WTC11 (cell line): ENCODE results near the gene TM9SF3. TPM values are rescaled to one million over a fixed set of nuclear protein-coding genes. Genes with fewer than 3 reads are reported as not detected.

Source experiments
- ATAC-seq: fragments of 200-7000 bp; cut with Tn5 transposase; 2 replicates; pipeline ENCODE4 v1.10.0; 2021; ENCODE audit warnings: mild to moderate bottlenecking, moderate library complexity
- CTCF ChIA-PET: fragments of 300-600 bp; sonication (Branson Sonifier 250); formaldehyde crosslinking; loops from one replicate; lab custom pipeline; 2021; ENCODE audit warnings: antibody characterized with exemption; lab: Charles Lee
- POLR2A ChIA-PET: fragments of 350-600 bp; sonication (Branson Sonifier 250); formaldehyde crosslinking; loops from one replicate; lab custom pipeline; 2021; ENCODE audit warnings: antibody characterized with exemption; lab: Charles Lee
- DNase-seq: peaks from one replicate; pipeline ENCODE4 v3.0.0; 2021; ENCODE audit warnings: low spot score
- H3K27ac Mint-ChIP-seq: 2 replicates; pipeline ENCODE4 v1.8.0; 2021; ENCODE audit warnings: mixed read lengths
- H3K27me3 Mint-ChIP-seq: 2 replicates; pipeline ENCODE4 v1.8.0; 2021; ENCODE audit warnings: low read depth, mild to moderate bottlenecking, moderate library complexity, mixed read lengths
- H3K36me3 Mint-ChIP-seq: 2 replicates; pipeline ENCODE4 v1.8.0; 2021; ENCODE audit warnings: mixed read lengths
- H3K4me1 Mint-ChIP-seq: 2 replicates; pipeline ENCODE4 v1.8.0; 2022; ENCODE audit warnings: mixed read lengths
- H3K4me3 Mint-ChIP-seq: 2 replicates; pipeline ENCODE4 v1.8.0; 2021; ENCODE audit warnings: mild to moderate bottlenecking, moderate library complexity, mixed read lengths
- H3K9me3 Mint-ChIP-seq: 2 replicates; pipeline ENCODE4 v1.8.0; 2021; ENCODE audit warnings: mixed read lengths
- AFF4 ChIP-seq: sonication (generic); formaldehyde crosslinking; IDR thresholded peaks from 2 replicates; pipeline ENCODE4 v1.8.1; 2023; ENCODE audit warnings: mild to moderate bottlenecking, missing genetic modification reagents, borderline replicate concordance
- ARID4B ChIP-seq: sonication (generic); formaldehyde crosslinking; IDR thresholded peaks from 2 replicates; pipeline ENCODE4 v1.8.0; 2023; ENCODE audit warnings: missing genetic modification reagents, mild to moderate bottlenecking, borderline replicate concordance
- EMX1 ChIP-seq: fragments of 250-450 bp; sonication (Bioruptor Pico); IDR thresholded peaks from 2 replicates; pipeline ENCODE4 v1.8.0; 2021; ENCODE audit warnings: mild to moderate bottlenecking
- ERG ChIP-seq: fragments of 250-450 bp; sonication (Bioruptor Pico); IDR thresholded peaks from 2 replicates; pipeline ENCODE4 v1.8.0; 2021; ENCODE audit warnings: mild to moderate bottlenecking
- ESRRA ChIP-seq: sonication (generic); formaldehyde crosslinking; IDR thresholded peaks from 2 replicates; pipeline ENCODE4 v1.8.1; 2022; ENCODE audit warnings: mild to moderate bottlenecking, missing genetic modification reagents, borderline replicate concordance
- FOXP4 ChIP-seq: sonication (generic); formaldehyde crosslinking; IDR thresholded peaks from 2 replicates; pipeline ENCODE4 v1.8.0; 2022; ENCODE audit warnings: mild to moderate bottlenecking, missing genetic modification reagents
- KAT7 ChIP-seq: sonication (generic); formaldehyde crosslinking; IDR thresholded peaks from 2 replicates; pipeline ENCODE4 v1.8.1; 2023; ENCODE audit warnings: missing genetic modification reagents, mild to moderate bottlenecking, borderline replicate concordance
- NR1H2 ChIP-seq: sonication (generic); formaldehyde crosslinking; IDR thresholded peaks from 2 replicates; pipeline ENCODE4 v1.9.0; 2021; ENCODE audit warnings: mild to moderate bottlenecking, moderate library complexity, missing genetic modification reagents
- NR2C2 ChIP-seq: sonication (generic); formaldehyde crosslinking; IDR thresholded peaks from 2 replicates; pipeline ENCODE4 v1.8.0; 2022; ENCODE audit warnings: mild to moderate bottlenecking, missing genetic modification reagents
- PRRX2 ChIP-seq: fragments of 250-450 bp; sonication (Bioruptor Pico); IDR thresholded peaks from 2 replicates; pipeline ENCODE4 v1.8.0; 2021; ENCODE audit warnings: mild to moderate bottlenecking
- RORB ChIP-seq: fragments of 250-450 bp; sonication (Bioruptor Pico); IDR thresholded peaks from 2 replicates; pipeline ENCODE4 v1.9.0; 2021; ENCODE audit warnings: mild to moderate bottlenecking
- SMAD4 ChIP-seq: sonication (generic); formaldehyde crosslinking; IDR thresholded peaks from 2 replicates; pipeline ENCODE4 v1.8.0; 2022; ENCODE audit warnings: mild to moderate bottlenecking, missing genetic modification reagents
- STAT6 ChIP-seq: sonication (generic); formaldehyde crosslinking; conservative IDR thresholded peaks from 2 replicates; pipeline ENCODE4 v1.8.1; 2023; ENCODE audit warnings: mild to moderate bottlenecking, low read depth, missing genetic modification reagents, moderate library complexity
- TP53 ChIP-seq: sonication (generic); formaldehyde crosslinking; IDR thresholded peaks from 2 replicates; pipeline ENCODE4 v1.8.1; 2023; ENCODE audit warnings: mild to moderate bottlenecking, missing genetic modification reagents
- USF1 ChIP-seq: sonication (generic); formaldehyde crosslinking; IDR thresholded peaks from 2 replicates; pipeline ENCODE4 v1.8.0; 2022; ENCODE audit warnings: mild to moderate bottlenecking, missing genetic modification reagents
- ZBTB21 ChIP-seq: sonication (generic); formaldehyde crosslinking; IDR thresholded peaks from 2 replicates; pipeline ENCODE4 v1.8.1; 2023; ENCODE audit warnings: mild to moderate bottlenecking, missing genetic modification reagents, borderline replicate concordance
- ZMAT4 ChIP-seq: fragments of 250-450 bp; sonication (Bioruptor Pico); IDR thresholded peaks from 2 replicates; pipeline ENCODE4 v1.9.0; 2021; ENCODE audit warnings: mild to moderate bottlenecking
- total RNA-seq: library from RNA; stranded (reverse); gene quantifications from 3 replicates; pipeline ENCODE4 v1.2.3, GENCODE V29; 2021

Gene TM9SF3
- total RNA-seq, 1 experiment from 2014 or later, result 116 TPM

GRCh38 chr10:96488161-96488935 lies 98.5 kb downstream of the TM9SF3 start:
- H3K27ac Mint-ChIP-seq, result no peak overlapping the region
- no peak for ATAC-seq
- ChIA-PET POLR2A (no interaction called here), CTCF (interaction anchor here (0.9 to 6.6 kb wide), 4 partner anchors 21 to 68 kb away, joined by 3 to 88 read pairs (median 4); partner anchors contain the start of gene TLL2)
- H3K27me3 Mint-ChIP-seq, result no peaks in the 10 kb centered on the region; the same call in 1 of the 2 replicates
- no peaks in the 10 kb centered on the region for H3K36me3 Mint-ChIP-seq
- H3K9me3 Mint-ChIP-seq, result no peaks in the 10 kb centered on the region
- no peak for TF ChIP-seq EMX1 (CRISPR knock-in tag)
- TF ChIP-seq ZMAT4, result no peak
- no peak for TF ChIP-seq KAT7 (CRISPR knock-in tag)
- TF ChIP-seq USF1 (CRISPR knock-in tag), result no peak
- TF ChIP-seq ERG (CRISPR knock-in tag), result no peak
- no peak for TF ChIP-seq PRRX2
- no peak for TF ChIP-seq TP53 (CRISPR knock-in tag)
- no peak for TF ChIP-seq ESRRA
- TF ChIP-seq ZBTB21, result no peak
- no peak for TF ChIP-seq NR1H2 (CRISPR knock-in tag)
- no peak for TF ChIP-seq RORB (CRISPR knock-in tag)
- TF ChIP-seq AFF4 (CRISPR knock-in tag), result no peak
- TF ChIP-seq, all 79 proteins: peak for 0
- peaks cover 22% of the 10 kb centered on the region for H3K4me1 Mint-ChIP-seq
- H3K4me3 Mint-ChIP-seq, result no peak overlapping the region
- DNase-seq, result no peak

GRCh38 chr10:96482815-96483588 lies 103.8 kb downstream of the TM9SF3 start:
- no peaks in the 10 kb centered on the region for H3K9me3 Mint-ChIP-seq
- H3K4me1 Mint-ChIP-seq, result peaks cover 7% of the 10 kb centered on the region
- ChIA-PET CTCF (no interaction called here), POLR2A (no interaction called here)
- no peak overlapping the region for H3K4me3 Mint-ChIP-seq
- no peaks in the 10 kb centered on the region; the same call in 1 of the 2 replicates for H3K36me3 Mint-ChIP-seq
- H3K27ac Mint-ChIP-seq, result no peak overlapping the region
- no peak for DNase-seq
- H3K27me3 Mint-ChIP-seq, result no peaks in the 10 kb centered on the region
- ATAC-seq, result no peak
- TF ChIP-seq ESRRA (no peak), SMAD4 (no peak), FOXP4 (CRISPR knock-in tag) (no peak), STAT6 (CRISPR knock-in tag) (no peak), ARID4B (no peak), NR2C2 (CRISPR knock-in tag) (no peak)
